ENCODE measurements around the gene FAM229A.

DNA sequence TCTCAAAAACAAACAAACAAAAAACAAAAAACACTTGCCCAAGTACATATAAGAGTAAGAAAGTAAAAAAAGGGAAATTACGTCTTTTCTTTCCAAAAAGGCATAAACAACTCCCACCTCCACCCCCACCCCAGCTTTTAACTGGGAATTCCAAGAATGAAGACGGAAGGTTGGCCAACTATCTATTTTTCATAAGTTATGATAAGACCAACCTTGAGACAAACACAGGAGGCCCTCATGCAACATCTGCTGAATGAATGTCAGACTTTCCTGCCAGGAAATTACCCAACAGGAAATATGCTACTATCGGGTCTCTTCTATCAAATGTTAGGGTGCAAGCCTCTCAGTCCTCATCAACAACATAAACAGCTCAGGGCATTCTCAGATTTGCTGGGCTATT, 30.0 kb upstream of the FAM229A start:
- TF ChIP-seq POLR2A (IDR thresholded peaks at IDR 0.05; ENCODE audit: extremely low read depth, insufficient read length), result no peak
- no peak for TF ChIP-seq MYC (IDR thresholded peaks at IDR 0.05; ENCODE audit: low read depth, low read length)
- TF ChIP-seq, protein P1, sequence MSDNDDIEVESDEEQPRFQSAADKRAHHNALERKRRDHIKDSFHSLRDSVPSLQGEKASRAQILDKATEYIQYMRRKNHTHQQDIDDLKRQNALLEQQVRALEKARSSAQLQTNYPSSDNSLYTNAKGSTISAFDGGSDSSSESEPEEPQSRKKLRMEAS (IDR thresholded peaks at IDR 0.05; ENCODE audit: low read depth, low read length), result no peak
- TF ChIP-seq, protein P2, sequence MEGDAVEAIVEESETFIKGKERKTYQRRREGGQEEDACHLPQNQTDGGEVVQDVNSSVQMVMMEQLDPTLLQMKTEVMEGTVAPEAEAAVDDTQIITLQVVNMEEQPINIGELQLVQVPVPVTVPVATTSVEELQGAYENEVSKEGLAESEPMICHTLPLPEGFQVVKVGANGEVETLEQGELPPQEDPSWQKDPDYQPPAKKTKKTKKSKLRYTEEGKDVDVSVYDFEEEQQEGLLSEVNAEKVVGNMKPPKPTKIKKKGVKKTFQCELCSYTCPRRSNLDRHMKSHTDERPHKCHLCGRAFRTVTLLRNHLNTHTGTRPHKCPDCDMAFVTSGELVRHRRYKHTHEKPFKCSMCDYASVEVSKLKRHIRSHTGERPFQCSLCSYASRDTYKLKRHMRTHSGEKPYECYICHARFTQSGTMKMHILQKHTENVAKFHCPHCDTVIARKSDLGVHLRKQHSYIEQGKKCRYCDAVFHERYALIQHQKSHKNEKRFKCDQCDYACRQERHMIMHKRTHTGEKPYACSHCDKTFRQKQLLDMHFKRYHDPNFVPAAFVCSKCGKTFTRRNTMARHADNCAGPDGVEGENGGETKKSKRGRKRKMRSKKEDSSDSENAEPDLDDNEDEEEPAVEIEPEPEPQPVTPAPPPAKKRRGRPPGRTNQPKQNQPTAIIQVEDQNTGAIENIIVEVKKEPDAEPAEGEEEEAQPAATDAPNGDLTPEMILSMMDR (IDR thresholded peaks at IDR 0.05; ENCODE audit: low read depth, low read length), result no peak

All from NB4 (cell line).